GM12872 (cell line): ENCODE data around the gene NKX1-1.

Source experiments
- TF ChIP-seq, protein P1 (sequence below): IDR thresholded peaks from 3 replicates; pipeline ENCODE4 v1.5.1; 2011; ENCODE audit warnings: low read depth, mild to moderate bottlenecking, low read length, moderate library complexity; ENCODE audit not compliant: insufficient read depth

NKX1-1 gene

DNA sequence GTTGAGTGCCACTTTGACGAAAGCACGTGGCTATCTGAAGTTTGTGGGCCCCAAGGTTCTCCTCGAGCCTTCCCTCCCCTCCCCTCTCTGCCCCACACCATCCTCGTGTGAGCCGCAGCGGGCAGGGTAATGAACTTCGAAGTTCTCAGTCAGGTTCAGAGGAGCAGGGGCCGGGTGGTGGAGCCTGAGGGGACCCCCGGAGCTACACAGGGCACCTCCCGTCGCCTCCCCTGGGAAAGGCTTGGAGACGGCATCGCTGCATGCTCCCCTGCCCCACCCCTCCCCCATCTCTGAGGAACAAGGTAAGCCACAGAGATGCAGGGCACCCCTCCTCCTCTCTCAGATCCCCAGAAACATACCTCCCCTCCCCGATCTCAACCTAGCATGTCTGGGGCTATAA lies 2.8 kb upstream of the NKX1-1 start:
- TF ChIP-seq, protein P1, sequence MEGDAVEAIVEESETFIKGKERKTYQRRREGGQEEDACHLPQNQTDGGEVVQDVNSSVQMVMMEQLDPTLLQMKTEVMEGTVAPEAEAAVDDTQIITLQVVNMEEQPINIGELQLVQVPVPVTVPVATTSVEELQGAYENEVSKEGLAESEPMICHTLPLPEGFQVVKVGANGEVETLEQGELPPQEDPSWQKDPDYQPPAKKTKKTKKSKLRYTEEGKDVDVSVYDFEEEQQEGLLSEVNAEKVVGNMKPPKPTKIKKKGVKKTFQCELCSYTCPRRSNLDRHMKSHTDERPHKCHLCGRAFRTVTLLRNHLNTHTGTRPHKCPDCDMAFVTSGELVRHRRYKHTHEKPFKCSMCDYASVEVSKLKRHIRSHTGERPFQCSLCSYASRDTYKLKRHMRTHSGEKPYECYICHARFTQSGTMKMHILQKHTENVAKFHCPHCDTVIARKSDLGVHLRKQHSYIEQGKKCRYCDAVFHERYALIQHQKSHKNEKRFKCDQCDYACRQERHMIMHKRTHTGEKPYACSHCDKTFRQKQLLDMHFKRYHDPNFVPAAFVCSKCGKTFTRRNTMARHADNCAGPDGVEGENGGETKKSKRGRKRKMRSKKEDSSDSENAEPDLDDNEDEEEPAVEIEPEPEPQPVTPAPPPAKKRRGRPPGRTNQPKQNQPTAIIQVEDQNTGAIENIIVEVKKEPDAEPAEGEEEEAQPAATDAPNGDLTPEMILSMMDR, result no peak

DNA sequence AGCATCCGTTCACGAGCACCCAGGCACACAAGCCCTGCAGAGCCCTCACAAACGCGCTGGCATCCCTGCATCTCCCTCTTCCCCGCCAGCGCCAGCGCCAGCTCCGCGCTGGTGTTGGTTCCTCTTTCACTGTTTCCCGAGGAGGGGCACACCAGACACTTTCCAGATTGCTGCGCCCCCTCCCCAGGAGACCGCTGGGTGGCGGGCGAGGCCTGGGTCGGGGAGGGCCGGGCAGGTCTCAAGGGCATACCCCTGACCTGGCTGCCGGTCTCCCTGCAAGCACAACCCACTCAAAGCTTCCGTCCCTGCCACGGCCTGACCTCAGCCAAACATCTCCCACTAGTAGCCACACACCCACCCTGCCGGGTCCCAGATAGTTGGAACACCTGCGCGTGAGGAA lies 2.2 kb upstream of the NKX1-1 start:
- TF ChIP-seq, protein P1, result no peak

DNA sequence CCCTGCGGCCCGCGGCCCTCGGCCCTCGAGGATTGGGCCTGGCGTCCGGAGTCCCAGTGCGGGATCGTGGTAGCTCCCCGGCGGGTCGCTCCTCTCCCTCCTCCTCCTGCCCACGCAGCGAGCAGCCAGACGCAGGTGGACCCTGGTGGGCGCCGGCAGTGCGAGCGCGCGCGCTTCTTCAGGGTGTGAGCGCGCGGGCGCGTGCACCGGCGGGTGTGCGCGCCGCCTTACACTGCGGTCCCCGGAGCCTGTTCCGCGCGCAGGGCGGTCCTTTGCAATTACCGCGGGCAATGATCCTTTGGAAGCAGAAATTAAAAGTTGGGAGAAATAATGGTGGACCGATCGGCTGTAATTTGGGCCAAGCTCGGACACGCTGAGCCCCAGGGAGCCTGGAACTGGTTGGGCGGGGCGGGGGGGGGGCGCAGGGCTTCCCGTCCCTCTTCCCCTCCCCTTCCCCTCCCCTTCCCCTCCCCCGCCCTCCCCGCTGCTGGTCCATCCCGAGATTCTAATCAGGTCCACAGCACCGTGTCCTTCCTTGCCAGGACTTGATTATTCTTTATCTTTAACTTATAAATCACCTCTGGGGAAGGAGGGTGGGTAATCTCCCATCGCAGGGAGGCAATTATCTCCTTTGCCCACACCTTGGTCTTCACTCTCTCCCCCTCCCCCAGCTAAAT lies 1.6 kb upstream of the NKX1-1 start:
- TF ChIP-seq, protein P1, result no peak

DNA sequence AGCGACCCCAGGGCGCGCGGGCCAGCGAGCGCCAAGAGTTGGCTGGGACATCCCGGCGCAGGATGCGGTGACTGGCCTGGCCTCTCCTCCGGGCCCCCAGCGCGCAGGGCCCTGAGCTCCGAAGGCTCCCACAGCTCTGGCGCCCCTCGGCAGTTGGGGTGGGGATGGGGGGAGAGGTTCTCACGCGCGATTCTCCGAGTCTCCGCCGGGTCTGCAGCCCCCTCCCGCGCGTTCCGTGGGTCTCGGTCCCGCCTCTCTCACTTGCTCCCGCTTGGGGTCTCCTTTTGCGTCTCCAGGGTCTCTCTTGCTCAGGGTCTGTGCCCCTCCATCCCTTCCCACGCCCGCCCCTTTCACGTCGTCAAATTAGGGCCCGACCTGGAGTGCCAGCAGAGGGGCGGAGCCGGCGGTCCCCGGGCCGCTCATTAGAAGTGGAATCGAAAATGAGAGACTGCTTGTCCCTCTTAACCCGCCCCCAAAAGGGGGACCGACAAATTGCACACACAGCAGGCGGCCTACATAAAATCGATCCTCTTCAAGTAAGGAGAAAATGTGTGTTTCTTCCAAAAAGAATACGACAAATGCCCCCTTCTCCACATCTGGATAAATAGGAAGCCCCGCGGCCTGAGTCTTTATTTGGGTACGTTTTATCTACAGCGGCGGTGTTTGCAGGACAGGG lies 877 bp upstream of the NKX1-1 start:
- TF ChIP-seq, protein P1, result no peak

DNA sequence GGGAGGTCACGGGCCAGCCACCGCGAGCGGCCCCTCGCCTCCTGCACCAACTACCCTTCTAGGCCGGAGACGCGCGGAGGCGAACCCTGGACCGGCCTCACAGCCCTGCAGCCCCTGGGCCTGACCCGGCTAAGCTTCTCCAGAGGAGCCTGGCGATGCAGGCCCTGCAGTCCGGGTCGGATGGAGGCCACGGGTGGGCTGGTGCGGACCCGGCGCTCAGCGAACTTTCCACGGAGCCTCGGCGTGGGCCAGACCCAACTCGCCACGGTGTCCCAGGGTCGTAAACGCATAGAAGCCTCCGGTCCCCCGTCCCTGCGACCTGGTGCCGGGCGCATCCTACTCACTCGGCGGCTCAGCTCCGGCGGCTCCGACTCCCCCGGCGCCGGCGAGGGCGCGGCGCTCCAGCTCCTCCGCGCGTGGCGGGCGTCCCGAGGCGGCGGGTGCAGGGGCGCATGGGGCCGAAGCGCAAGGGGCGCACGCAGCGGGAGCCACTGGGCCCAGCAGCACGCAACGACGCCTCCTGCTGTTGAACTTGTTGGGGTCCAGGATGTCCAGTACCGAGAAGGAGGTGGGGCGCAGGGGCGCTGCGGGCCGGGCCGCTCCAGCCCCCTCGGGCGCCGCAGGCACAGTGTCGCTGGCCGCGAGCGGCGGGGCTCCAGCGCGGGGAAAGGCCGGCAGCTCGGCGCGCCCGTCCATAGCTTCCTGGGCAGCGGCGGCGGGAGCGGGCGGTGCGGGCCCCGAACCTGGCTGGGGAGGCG lies 427 bp downstream of the NKX1-1 start:
- TF ChIP-seq, protein P1, result no peak

DNA sequence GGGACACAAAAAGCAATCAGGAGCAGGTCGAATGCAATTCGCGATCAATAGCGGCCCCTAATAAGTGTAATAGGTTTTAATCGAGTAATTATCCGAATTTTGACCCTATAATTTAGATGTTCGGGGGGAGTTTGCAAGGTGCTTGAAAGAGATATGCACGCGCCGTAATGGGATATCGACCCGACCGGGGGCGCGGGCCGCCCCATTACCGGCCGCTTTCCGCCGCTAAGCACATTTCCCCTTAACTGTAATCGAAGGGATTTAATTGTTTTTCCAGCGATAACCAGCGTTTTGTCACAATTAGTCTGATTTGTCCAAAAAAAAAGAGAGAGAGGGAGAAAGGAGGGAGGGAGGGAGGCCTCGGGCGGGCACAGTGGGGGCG lies 997 bp downstream of the NKX1-1 start:
- TF ChIP-seq, protein P1, result no peak

DNA sequence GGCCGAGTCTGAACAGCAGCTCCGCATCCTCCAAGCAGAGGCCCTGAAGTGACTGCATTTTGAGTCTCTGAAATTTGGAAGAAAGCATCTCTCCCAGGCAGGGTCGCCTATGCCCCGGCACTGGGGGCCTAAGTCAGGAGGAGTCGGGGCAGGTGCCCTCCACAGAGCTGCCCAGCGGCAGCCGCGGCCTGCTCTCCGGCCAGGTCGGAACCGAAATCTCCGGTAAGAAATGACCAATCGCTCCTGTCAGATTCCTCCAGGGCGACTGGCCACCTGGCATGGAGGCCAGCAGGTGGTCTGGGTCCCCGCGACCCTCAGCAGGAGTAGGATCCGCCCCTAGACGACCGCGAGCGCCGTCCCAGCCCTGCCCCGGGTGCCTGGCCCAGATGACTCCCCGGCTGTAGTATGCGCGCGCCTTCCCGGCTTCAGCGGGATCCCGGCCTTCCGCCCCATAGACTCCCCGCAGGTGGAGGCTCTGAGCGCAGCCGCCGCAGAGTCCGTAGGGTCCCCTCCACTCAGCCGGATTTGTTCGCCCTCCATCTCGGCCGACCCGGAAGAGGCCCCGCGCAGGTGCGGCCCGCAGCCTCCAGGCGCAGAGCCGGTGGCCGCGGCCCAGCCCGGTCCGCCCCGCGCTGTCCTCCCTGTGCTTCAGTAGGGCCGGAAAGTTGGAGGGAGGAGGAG lies 1.5 kb downstream of the NKX1-1 start:
- TF ChIP-seq, protein P1, result no peak
